SIG-M5 treated with dmso at 0.1 percent for 504 hours (cell line): Measurements from ENCODE around the gene PEX10.
A peak's percentile ranks its signal among the peaks of the same experiment; 100 is the strongest.

Experiments used
- DNase-seq: peaks from one replicate; lab custom pipeline; 2025; ENCODE audit not compliant: unreplicated experiment; lab: John Stamatoyannopoulos, UW

PEX10 gene

GRCh38 chr1:2405588-2406295 is 6.6 kb downstream of the PEX10 start:
- DNase-seq = no peak

GRCh38 chr1:2404890-2405511 is 7.4 kb downstream of the PEX10 start:
- no peak for DNase-seq

GRCh38 chr1:2404142-2404889 is 8.0 kb downstream of the PEX10 start:
- DNase-seq = no peak

- no peak for DNase-seq
Observed at GRCh38 chr1:2403273-2403672, 9.1 kb downstream of the PEX10 start.

GRCh38 chr1:2402420-2402819 is 9.9 kb downstream of the PEX10 start:
- DNase-seq = no peak

GRCh38 chr1:2400950-2401649 is 11.3 kb downstream of the PEX10 start:
- no peak for DNase-seq

GRCh38 chr1:2400576-2400909 is 11.8 kb downstream of the PEX10 start:
- no peak for DNase-seq

- DNase-seq = no peak
Observed at GRCh38 chr1:2399890-2400575, 12.3 kb downstream of the PEX10 start.

GRCh38 chr1:2398871-2399270 is 13.5 kb downstream of the PEX10 start:
- no peak for DNase-seq

- DNase-seq = no peak
Observed at GRCh38 chr1:2397007-2397679, 15.2 kb downstream of the PEX10 start.

- DNase-seq = no peak
Observed at GRCh38 chr1:2396476-2396875, 15.9 kb downstream of the PEX10 start.

GRCh38 chr1:2396059-2396458 is 16.3 kb downstream of the PEX10 start:
- no peak for DNase-seq

GRCh38 chr1:2395245-2395644 is 17.1 kb downstream of the PEX10 start:
- no peak for DNase-seq

- no peak for DNase-seq
Observed at GRCh38 chr1:2394761-2395160, 17.6 kb downstream of the PEX10 start.

GRCh38 chr1:2394220-2394619 is 18.1 kb downstream of the PEX10 start:
- no peak for DNase-seq

- DNase-seq = no peak
Observed at GRCh38 chr1:2393471-2393877, 18.9 kb downstream of the PEX10 start.

GRCh38 chr1:2392686-2393085 is 19.7 kb downstream of the PEX10 start:
- no peak for DNase-seq

GRCh38 chr1:2391931-2392509 is 20.3 kb downstream of the PEX10 start:
- no peak for DNase-seq

- peak; percentile 96 for DNase-seq
Observed at GRCh38 chr1:2391041-2391930, 21.1 kb downstream of the PEX10 start, which contains the start of the genes MORN1 and RER1. MORN1 (minus strand) TSS chr1:2391554; CDS start chr1:2391533, 21 bp downstream. RER1 (plus strand) TSS chr1:2391841; CDS start chr1:2395791, 3,950 bp downstream.
